NCI-H1436 treated with DMSO at 0.1 percent for 48 hours (cell line): ENCODE results near the gene ZNF618.
"Not testable (repeated sequence)": the region's sequence is repeated elsewhere in the genome, so short reads cannot be mapped to it uniquely, and the experiment has no call there.

Experiments
- DNase-seq: peaks from one replicate; lab custom pipeline; 2025; lab: John Stamatoyannopoulos, UW

ZNF618 gene

GRCh38 chr9:113988385-113989016 is 112.4 kb downstream of the ZNF618 start:
- no peak for DNase-seq

- DNase-seq: no peak
These were observed 113.1 kb downstream of the ZNF618 start for GRCh38 chr9:113989017-113989713.

GRCh38 chr9:113989714-113990569 is 113.8 kb downstream of the ZNF618 start:
- no peak for DNase-seq

- no peak for DNase-seq
These were observed 114.4 kb downstream of the ZNF618 start for GRCh38 chr9:113990570-113990907.

GRCh38 chr9:113990975-113991471 is 114.9 kb downstream of the ZNF618 start:
- no peak for DNase-seq

DNA sequence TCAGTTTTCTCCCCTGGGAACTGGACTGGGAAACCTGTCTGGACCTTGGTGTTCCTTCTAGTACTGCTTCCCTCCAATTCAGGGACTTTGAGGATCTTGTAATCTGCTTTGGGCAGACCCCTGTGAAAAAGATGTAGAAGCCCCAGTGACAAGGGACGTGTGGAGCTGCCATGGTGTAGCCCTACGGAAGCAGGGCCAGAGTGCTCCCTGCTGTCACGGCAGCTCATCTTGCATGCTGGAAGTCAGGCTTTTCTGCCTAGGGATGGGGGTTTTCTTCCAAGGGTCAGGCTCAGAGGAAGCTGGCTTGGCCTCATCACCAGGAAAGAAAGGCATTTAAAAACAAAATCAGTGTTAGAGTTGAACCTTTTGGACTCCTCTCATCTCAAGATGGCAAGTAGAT is 115.6 kb downstream of the ZNF618 start:
- no peak for DNase-seq

GRCh38 chr9:113992276-113992951 is 116.3 kb downstream of the ZNF618 start:
- DNase-seq: no peak

DNA sequence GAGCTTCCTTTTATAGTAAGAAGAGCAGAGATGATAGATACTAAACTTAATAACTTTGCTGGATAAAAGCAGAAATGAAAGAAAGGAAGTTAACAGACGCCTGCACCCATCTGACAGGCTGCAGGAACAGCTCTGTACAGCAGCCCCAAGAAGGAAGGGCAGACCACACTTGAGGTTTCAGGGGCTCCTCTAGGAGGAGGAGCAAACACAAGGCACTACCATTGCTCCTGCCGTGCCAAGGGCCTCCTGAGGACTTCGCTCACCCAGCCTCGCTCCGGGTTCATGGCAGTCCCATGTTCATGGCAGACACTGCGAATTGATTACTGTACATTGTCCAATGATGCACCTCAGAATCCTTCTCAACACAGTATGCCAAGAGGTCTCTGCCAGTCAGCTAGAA is 116.9 kb downstream of the ZNF618 start:
- no peak for DNase-seq

DNA sequence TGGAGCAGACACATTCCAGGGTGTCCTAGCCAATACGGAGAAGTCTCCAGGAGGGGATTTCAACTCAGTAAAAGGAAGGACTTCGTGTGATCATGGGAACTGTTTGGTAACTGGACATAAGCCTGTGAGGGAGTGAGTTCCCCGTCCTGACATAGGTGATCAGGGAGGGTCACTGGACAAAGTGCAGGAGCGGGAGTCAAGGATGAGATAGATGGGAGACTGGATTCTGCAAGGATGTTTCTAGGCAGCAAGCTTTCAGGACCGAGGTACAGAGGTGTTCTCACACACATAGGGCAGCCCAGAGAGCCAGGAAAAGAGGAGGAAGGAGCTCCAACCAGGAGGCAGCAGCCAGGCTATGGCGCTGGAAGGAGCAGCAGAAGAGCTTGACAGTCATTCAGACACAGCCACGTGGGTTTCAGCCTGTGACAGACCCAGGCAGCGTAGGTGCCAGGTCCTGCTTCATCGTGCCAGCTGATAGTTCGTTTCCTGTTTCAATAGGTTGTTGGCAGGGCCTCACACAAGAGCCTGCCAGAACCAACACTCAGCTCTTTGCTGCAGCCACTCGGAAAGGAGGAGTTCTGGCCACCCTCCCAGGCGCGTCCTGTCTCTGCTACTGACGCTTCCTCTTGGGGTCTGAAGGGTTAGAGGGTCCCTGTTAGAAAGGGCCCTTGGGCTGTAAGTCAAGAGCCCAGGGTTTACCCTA is 117.9 kb downstream of the ZNF618 start:
- DNase-seq: no peak

DNA sequence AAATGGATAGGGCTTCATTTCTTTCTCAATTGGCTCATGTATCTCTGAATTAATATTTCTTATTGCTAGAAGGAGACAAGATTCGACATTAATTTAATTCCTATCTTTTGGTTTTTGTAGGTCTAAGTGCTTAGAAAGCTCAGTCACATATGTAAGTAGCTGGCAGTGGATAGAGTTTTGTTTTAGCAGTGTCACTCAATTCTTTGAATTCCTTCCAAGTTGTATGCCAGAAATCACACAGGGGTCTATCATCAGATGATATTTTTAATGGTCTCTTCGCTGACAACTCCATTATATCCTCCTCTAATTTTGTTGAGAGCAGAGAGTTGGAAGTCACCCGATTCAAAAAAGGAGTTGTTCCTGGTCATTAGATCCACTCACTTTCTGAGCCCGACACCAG is 119.3 kb downstream of the ZNF618 start:
- no peak for DNase-seq

DNA sequence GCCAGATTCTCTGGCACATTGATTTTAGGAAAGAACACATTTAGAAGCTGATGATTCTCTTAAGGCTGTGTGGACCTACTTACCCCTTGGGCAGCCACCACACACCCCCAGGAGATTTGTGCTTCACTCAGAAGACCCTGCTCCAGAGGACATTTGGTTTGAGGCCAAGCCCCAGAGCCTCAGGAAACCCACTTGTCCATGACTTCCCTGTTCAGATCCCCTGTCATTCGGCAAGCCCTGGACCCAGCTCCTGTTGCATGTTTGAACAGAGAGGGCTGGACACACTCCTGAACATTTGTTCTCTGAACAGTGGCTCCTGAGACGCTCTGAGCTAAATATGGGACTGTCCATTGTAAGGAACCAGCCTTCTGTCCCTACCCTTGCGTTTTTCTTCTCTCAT is 119.9 kb downstream of the ZNF618 start:
- no peak for DNase-seq

DNA sequence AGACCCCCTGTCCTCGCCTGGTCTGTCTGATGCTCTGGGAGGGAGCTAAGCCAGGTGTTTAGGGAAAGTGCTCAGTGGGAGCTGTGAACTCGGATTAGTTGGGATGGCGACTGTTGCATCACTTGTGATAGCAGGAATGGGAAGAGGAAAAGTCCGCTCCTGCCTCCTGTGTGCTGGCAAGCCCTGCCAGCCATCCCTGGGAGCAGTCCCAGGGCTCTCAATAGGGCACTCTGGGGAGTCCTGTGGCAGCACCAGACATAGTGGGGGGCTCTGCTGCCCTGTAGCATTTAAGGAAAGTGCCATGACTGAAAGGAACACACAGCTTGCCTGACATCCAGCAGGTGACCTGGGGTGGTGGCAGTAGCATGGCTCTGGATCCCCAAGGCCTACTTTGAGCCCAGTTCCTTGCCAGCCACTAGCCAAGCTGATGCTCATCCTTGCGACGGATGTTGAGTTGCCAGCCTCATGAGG is 120.5 kb downstream of the ZNF618 start:
- DNase-seq: no peak

- DNase-seq: not testable (repeated sequence)
These were observed 121.0 kb downstream of the ZNF618 start for GRCh38 chr9:113997064-113997463.

GRCh38 chr9:113997610-113998009 is 121.5 kb downstream of the ZNF618 start:
- DNase-seq: no peak

- no peak for DNase-seq
These were observed 122.0 kb downstream of the ZNF618 start for GRCh38 chr9:113998114-113998513.

- DNase-seq: no peak
These were observed 122.6 kb downstream of the ZNF618 start for GRCh38 chr9:113998525-113999255.

DNA sequence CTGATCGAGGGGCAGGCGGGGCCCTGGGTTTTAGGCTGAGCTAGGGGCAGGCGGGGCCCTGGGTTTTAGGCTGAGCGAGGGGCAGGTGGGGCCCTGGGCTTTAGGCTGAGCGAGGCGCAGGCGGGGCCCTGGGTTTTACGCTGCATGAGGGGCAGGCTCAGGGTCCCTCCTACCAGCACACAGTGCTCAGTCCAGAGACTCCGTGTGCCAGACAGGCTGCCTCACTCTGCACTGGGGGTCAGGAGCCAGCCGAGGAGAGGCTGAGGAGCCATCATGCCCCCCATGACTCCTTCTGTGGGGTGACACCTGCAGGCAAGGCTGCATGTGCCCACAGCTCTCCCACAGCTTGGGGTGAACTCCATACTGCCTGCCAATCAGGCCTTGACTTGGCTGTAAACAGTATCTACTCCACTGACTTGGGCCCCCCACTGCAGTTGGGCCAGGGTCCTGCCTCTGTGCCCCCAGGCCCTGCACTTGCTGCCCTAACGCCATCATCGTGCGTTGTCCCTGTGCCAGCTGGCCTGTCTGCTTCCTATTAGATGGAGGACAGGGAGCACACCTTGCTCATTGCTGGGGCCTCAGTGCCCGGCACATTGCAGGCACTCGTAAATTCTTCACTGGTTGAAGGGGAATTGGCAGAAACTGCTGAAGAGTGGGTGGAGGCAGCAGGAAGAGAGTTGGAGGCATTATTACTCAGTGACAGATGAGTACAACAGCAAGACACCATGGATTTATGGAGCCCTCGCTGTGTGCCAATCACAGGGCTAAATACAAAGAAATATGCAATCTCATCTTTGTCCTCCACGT is 123.3 kb downstream of the ZNF618 start:
- DNase-seq: no peak

- no peak for DNase-seq
These were observed 124.0 kb downstream of the ZNF618 start for GRCh38 chr9:114000063-114000454.

- no peak for DNase-seq
These were observed 124.7 kb downstream of the ZNF618 start for GRCh38 chr9:114000671-114001409.

GRCh38 chr9:114001410-114001685 is 125.2 kb downstream of the ZNF618 start:
- no peak for DNase-seq
